GM18505 (cell line): ENCODE measurements around the gene S100A12.

Source experiments
- ATAC-seq: cut with Tn5 transposase; IDR thresholded peaks from one replicate; pipeline ENCODE4 v1.9.1; 2021; ENCODE audit not compliant: unreplicated experiment
- POLR2A ChIP-seq: IDR thresholded peaks from 4 replicates; pipeline ENCODE4 v1.6.1; 2011; ENCODE audit warnings: borderline replicate concordance; ENCODE audit not compliant: insufficient read depth, insufficient read length; ENCODE audit errors: extremely low read depth

S100A12 gene

GRCh38 chr1:153357853-153358690, 17.3 kb downstream of the S100A12 start, which contains the start of gene S100A9:
Gene S100A9 (plus strand): TSS chr1:153357854. CDS start chr1:153358284, 430 bp downstream.
- ATAC-seq, result no peak

GRCh38 chr1:153357076-153357852, 18.2 kb downstream of the S100A12 start:
- ATAC-seq, result no peak
- TF ChIP-seq POLR2A, result no peak

More at GRCh38 chr1:153357853-153358690, 17.3 kb downstream of the S100A12 start, which contains the start of gene S100A9:
- no peak for TF ChIP-seq POLR2A

GRCh38 chr1:153356392-153357075, 18.9 kb downstream of the S100A12 start:
- no peak for TF ChIP-seq POLR2A
- ATAC-seq, result no peak

- no peak for TF ChIP-seq POLR2A
- no peak for ATAC-seq
Measured at GRCh38 chr1:153355445-153356071, 19.9 kb downstream of the S100A12 start.

- no peak for TF ChIP-seq POLR2A
- ATAC-seq, result no peak
Measured at GRCh38 chr1:153354515-153355193, 20.8 kb downstream of the S100A12 start.

- no peak for TF ChIP-seq POLR2A
- no peak for ATAC-seq
Measured at GRCh38 chr1:153353226-153353947, 22.0 kb downstream of the S100A12 start.

- ATAC-seq, result no peak
Measured at GRCh38 chr1:153352523-153352922, 22.9 kb downstream of the S100A12 start.

GRCh38 chr1:153350321-153350957, 25.0 kb downstream of the S100A12 start:
- ATAC-seq, result no peak
- TF ChIP-seq POLR2A, result no peak

More at GRCh38 chr1:153352523-153352922, 22.9 kb downstream of the S100A12 start:
- TF ChIP-seq POLR2A, result no peak

GRCh38 chr1:153349363-153350320, 25.8 kb downstream of the S100A12 start:
- no peak for TF ChIP-seq POLR2A
- ATAC-seq, result no peak
